Measurements from ENCODE around the gene SHC2. TPM values are rescaled to one million over a fixed set of nuclear protein-coding genes. Genes with fewer than 3 reads are reported as not detected.

The SHC2 gene
- total and polyA plus RNA-seq, 2 of the 8 experiments (the other 6 are each of a cell fraction or from before 2014, with no cell fraction given), result 4.4 to 7.3 TPM

DNA sequence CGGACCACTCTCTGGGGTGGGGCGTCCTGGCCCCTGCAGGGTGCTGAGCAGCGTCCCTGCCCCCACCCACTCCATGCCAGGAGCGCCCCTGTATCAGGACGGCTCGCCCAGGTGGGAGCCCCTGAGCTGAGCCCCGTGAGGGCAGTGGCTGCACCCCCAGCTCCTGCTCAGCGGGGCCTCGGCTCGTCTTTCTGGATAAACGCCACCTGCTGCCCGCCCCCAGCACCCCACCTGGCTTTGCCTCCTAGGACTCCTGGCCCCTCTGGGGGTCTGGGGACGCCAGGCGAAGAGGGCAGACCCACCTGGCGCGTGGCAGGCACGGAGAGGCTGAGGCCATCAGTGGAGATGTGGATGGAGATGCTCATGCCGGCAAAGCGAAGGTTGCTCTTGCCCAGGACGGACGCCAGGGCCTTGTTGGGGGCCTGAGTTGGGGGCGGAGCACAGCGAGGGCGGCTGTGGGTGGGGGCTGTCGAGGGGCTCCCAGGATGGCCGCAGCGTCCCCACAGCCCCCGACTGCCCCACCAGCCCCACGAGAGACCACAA is 22.3 kb downstream of the SHC2 start (continued):
- TF ChIP-seq CHD7 (IDR thresholded peaks at IDR 0.05; ENCODE audit: insufficient replicate concordance, low read length) (no peak), BRCA1 (IDR thresholded peaks at IDR 0.05; ENCODE audit: low read depth, low read length) (no peak), KDM1A (IDR thresholded peaks at IDR 0.05; ENCODE audit: borderline replicate concordance, low read length) (no peak), GTF2F1 (IDR thresholded peaks at IDR 0.05; ENCODE audit: borderline replicate concordance, low read depth, low read length) (no peak)

All from H1 (cell line).